ENCODE results near the gene CHI3L2.

GRCh38 chr1:111216751-111217150 lies 10.8 kb upstream of the CHI3L2 start:
- TF ChIP-seq CTCF (conservative IDR thresholded peaks at IDR 0.05; ENCODE audit: low read depth, low read length), result no peak
- no peak for TF ChIP-seq USF2 (IDR thresholded peaks at IDR 0.05; ENCODE audit: low read depth, low read length)
- no peak for TF ChIP-seq POLR2A (IDR thresholded peaks at IDR 0.05; ENCODE audit: low read depth, low read length)
- TF ChIP-seq MXI1 (IDR thresholded peaks at IDR 0.05; ENCODE audit: borderline replicate concordance, low read depth, low read length), result no peak
- TF ChIP-seq MAFK (IDR thresholded peaks at IDR 0.05; ENCODE audit: low read depth, low read length), result no peak
- no peak for TF ChIP-seq CEBPB (IDR thresholded peaks at IDR 0.05; ENCODE audit: low read depth, low read length)
- TF ChIP-seq RCOR1 (IDR thresholded peaks at IDR 0.05; ENCODE audit: insufficient replicate concordance, low read length), result no peak
- no peak for TF ChIP-seq BHLHE40 (IDR thresholded peaks at IDR 0.05; ENCODE audit: low read depth, low read length)
- TF ChIP-seq CHD1 (IDR thresholded peaks at IDR 0.05; ENCODE audit: low read depth, low read length), result no peak
